KMS-11 (cell line): Measurements from ENCODE around the gene TYR.
"Not testable (repeated sequence)": the region's sequence is repeated elsewhere in the genome, so short reads cannot be mapped to it uniquely, and the experiment has no call there.

ENCODE experiments used
- H2AFZ ChIP-seq: fragments of 200-600 bp; sonication (generic); 2 replicates; pipeline ENCODE4 v1.6.1; 2016; ENCODE audit warnings: antibody characterized with exemption, mixed run types, low read depth
- H3K27ac ChIP-seq: fragments of 200-600 bp; sonication (generic); 2 replicates; pipeline ENCODE4 v1.6.1; 2016; ENCODE audit warnings: mild to moderate bottlenecking, mixed run types
- H3K27me3 ChIP-seq: fragments of 200-600 bp; sonication (generic); 2 replicates; pipeline ENCODE4 v1.6.1; 2017; ENCODE audit warnings: mild to moderate bottlenecking, low read depth, mixed run types, moderate library complexity; ENCODE audit not compliant: insufficient read depth
- H3K36me3 ChIP-seq: fragments of 200-600 bp; sonication (generic); 2 replicates; pipeline ENCODE4 v1.6.1; 2017; ENCODE audit warnings: mild to moderate bottlenecking, mixed run types; ENCODE audit not compliant: insufficient read depth
- H3K4me1 ChIP-seq: fragments of 200-600 bp; sonication (generic); 2 replicates; pipeline ENCODE4 v1.6.1; 2016; ENCODE audit warnings: mild to moderate bottlenecking, low read depth, mixed run types; ENCODE audit not compliant: poor library complexity, severe bottlenecking
- H3K4me2 ChIP-seq: fragments of 200-600 bp; sonication (generic); 2 replicates; pipeline ENCODE4 v1.7.0; 2016; ENCODE audit warnings: mild to moderate bottlenecking, mixed run types
- H3K4me3 ChIP-seq: fragments of 200-600 bp; sonication (generic); IDR thresholded peaks from 2 replicates; pipeline ENCODE4 v1.6.1; 2017; ENCODE audit warnings: low read depth, low read length, mixed read lengths; ENCODE audit not compliant: insufficient read depth
- H3K79me2 ChIP-seq: fragments of 200-600 bp; sonication (generic); 2 replicates; pipeline ENCODE4 v1.6.1; 2016; ENCODE audit warnings: low read depth, mixed run types; ENCODE audit not compliant: insufficient read depth
- H3K9ac ChIP-seq: fragments of 200-600 bp; sonication (generic); 2 replicates; pipeline ENCODE4 v1.6.1; 2016; ENCODE audit warnings: mild to moderate bottlenecking, mixed run types
- H4K20me1 ChIP-seq: fragments of 200-600 bp; sonication (generic); 2 replicates; pipeline ENCODE4 v1.6.1; 2016; ENCODE audit warnings: mild to moderate bottlenecking, mixed run types; ENCODE audit not compliant: insufficient read depth
- CTCF ChIP-seq: fragments of 200-600 bp; sonication (generic); conservative IDR thresholded peaks from 2 replicates; pipeline ENCODE4 v1.6.1; 2017; ENCODE audit warnings: low read depth, mild to moderate bottlenecking, antibody characterized with exemption, low read length, moderate library complexity, mixed read lengths

Gene TYR

GRCh38 chr11:89293965-89294679 lies 116.4 kb downstream of the TYR start:
- H3K9ac ChIP-seq = no peak overlapping the region
- no peaks in the 10 kb centered on the region for H3K79me2 ChIP-seq
- no peaks in the 10 kb centered on the region for H3K4me1 ChIP-seq
- H3K36me3 ChIP-seq = no peaks in the 10 kb centered on the region
- H3K27ac ChIP-seq = no peak overlapping the region
- no peak overlapping the region for H3K4me3 ChIP-seq
- H2AFZ ChIP-seq = no peak overlapping the region
- no peak overlapping the region for H3K4me2 ChIP-seq
- no peak for TF ChIP-seq CTCF
- no peaks in the 10 kb centered on the region for H4K20me1 ChIP-seq
- H3K27me3 ChIP-seq = no peaks in the 10 kb centered on the region

- not testable (repeated sequence) for H3K4me1 ChIP-seq, H3K79me2 ChIP-seq, H3K4me3 ChIP-seq, H3K9ac ChIP-seq, H3K36me3 ChIP-seq, H3K27ac ChIP-seq, H4K20me1 ChIP-seq, H3K4me2 ChIP-seq, H3K27me3 ChIP-seq, H2AFZ ChIP-seq
Measured at GRCh38 chr11:89295023-89295422, 117.3 kb downstream of the TYR start.

- not testable (repeated sequence) for H3K4me1 ChIP-seq, H3K27ac ChIP-seq, H3K4me3 ChIP-seq, H3K36me3 ChIP-seq, H3K27me3 ChIP-seq, H2AFZ ChIP-seq, H3K4me2 ChIP-seq, H3K79me2 ChIP-seq, H4K20me1 ChIP-seq, H3K9ac ChIP-seq
Measured at GRCh38 chr11:89303029-89303428, 125.4 kb downstream of the TYR start.

GRCh38 chr11:89308272-89308671 lies 130.6 kb downstream of the TYR start:
- H3K27me3 ChIP-seq, H3K4me2 ChIP-seq, H2AFZ ChIP-seq, H3K9ac ChIP-seq, H4K20me1 ChIP-seq, H3K4me3 ChIP-seq, H3K79me2 ChIP-seq, H3K36me3 ChIP-seq, H3K27ac ChIP-seq, H3K4me1 ChIP-seq: not testable (repeated sequence)

GRCh38 chr11:89309321-89309985 lies 131.8 kb downstream of the TYR start:
- H3K4me1 ChIP-seq, H3K27ac ChIP-seq, H3K4me2 ChIP-seq, H3K4me3 ChIP-seq, H3K27me3 ChIP-seq, H3K79me2 ChIP-seq, H4K20me1 ChIP-seq, H2AFZ ChIP-seq, H3K9ac ChIP-seq, H3K36me3 ChIP-seq: not testable (repeated sequence)

GRCh38 chr11:89310607-89311006 lies 132.9 kb downstream of the TYR start:
- not testable (repeated sequence) for H3K79me2 ChIP-seq, H3K36me3 ChIP-seq, H3K4me3 ChIP-seq, H3K4me1 ChIP-seq, H3K27me3 ChIP-seq, H3K27ac ChIP-seq, H3K9ac ChIP-seq, H3K4me2 ChIP-seq, H2AFZ ChIP-seq, H4K20me1 ChIP-seq

- Histone ChIP-seq H4K20me1 (no peaks in the 10 kb centered on the region), H3K4me3 (no peak overlapping the region), H3K27me3 (no peaks in the 10 kb centered on the region), H3K27ac (no peak overlapping the region), H3K9ac (no peak overlapping the region), H2AFZ (no peak overlapping the region), H3K4me2 (no peak overlapping the region), H3K36me3 (no peaks in the 10 kb centered on the region), H3K79me2 (no peaks in the 10 kb centered on the region), H3K4me1 (no peaks in the 10 kb centered on the region)
- TF ChIP-seq CTCF = no peak
Measured at GRCh38 chr11:89321401-89321800, 143.7 kb downstream of the TYR start.
